Heart left ventricle (tissue), 13 donors: ENCODE data around the gene ELMO3.

Source experiments
- POLR2A ChIP-seq, 2 donors: fragments of 450-650 bp; IDR thresholded peaks; one replicate each; pipeline ENCODE4 v1.6.1; 2017; ENCODE audit warnings: antibody characterized with exemption in 2 of 2, mild to moderate bottlenecking in 2 of 2, moderate library complexity in 2 of 2
- TF ChIP-seq, protein P1 (sequence below), 12 donors: fragments of 200-600 bp; sonication (generic) in 4 of 12; IDR thresholded peaks; one replicate each; pipeline versions ENCODE4 v1.5.0 to v1.8.0; 2018 to 2022; ENCODE audit warnings: antibody characterized with exemption in 12 of 12, mild to moderate bottlenecking in 5 of 12
- donor health status: ischemic (EF 13 %, LVEDD 7.1; RV severe dilation, severe dysfunction).
- donor health status: DM: no; HTN: yes; CAD: no.
- donor health status: DM: no; HTN: no; CAD: no.
- donor health status: ischemic (EF 25% LVEDD 6.9; RV normal size, moderate dysfunction).
- donor health status: ischemic (EF 25% LVEDD 5.7; RV mildly dilated, moderate dysfunction).
- donor health status: ischemic (EF 35%, LVEDD 5.7; RV mildly dilated, moderate dysfunction).
- donor health status: nonischemic (EF 11% LVEDD 7.7; RV severe dilation, severe dysfunction).
- donor health status: DM: yes; HTN: yes; CAD: no.
- donor health status: PGD.
- donor health status: ischemic (EF 29% LVEDD 5.4; RV normal size, mild dysfunction).
- donor health status: nonischemic (EF 23%, LVEDD 6.1; RV moderate dilation, normal function).

- TF ChIP-seq, protein P1, sequence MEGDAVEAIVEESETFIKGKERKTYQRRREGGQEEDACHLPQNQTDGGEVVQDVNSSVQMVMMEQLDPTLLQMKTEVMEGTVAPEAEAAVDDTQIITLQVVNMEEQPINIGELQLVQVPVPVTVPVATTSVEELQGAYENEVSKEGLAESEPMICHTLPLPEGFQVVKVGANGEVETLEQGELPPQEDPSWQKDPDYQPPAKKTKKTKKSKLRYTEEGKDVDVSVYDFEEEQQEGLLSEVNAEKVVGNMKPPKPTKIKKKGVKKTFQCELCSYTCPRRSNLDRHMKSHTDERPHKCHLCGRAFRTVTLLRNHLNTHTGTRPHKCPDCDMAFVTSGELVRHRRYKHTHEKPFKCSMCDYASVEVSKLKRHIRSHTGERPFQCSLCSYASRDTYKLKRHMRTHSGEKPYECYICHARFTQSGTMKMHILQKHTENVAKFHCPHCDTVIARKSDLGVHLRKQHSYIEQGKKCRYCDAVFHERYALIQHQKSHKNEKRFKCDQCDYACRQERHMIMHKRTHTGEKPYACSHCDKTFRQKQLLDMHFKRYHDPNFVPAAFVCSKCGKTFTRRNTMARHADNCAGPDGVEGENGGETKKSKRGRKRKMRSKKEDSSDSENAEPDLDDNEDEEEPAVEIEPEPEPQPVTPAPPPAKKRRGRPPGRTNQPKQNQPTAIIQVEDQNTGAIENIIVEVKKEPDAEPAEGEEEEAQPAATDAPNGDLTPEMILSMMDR (IDR thresholded peaks at IDR 0.05) = no peak
- no peak for TF ChIP-seq POLR2A (IDR thresholded peaks at IDR 0.05)
Observed at GRCh38 chr16:67213197-67214019, 14.5 kb downstream of the ELMO3 start.
